Neural progenitor cell (in vitro differentiated cells): ENCODE data around the gene PLA2R1. TPM values are rescaled to one million over a fixed set of nuclear protein-coding genes. Genes with fewer than 3 reads are reported as not detected.

Experiments used
- DNase-seq: peaks from one replicate; pipeline ENCODE4 v3.0.0-alpha.2; 2016; ENCODE audit warnings: low spot score
- H2AFZ ChIP-seq: fragments of 200-600 bp; sonication (generic); replicated peaks from 2 replicates; pipeline ENCODE4 v1.6.1; 2016; ENCODE audit warnings: antibody characterized with exemption
- H3F3A ChIP-seq: fragments of 200-600 bp; sonication (generic); 2 replicates; pipeline ENCODE4 v1.6.1; 2016; ENCODE audit warnings: antibody characterized with exemption, low read depth
- H3K27ac ChIP-seq: fragments of 200-600 bp; sonication (generic); 2 replicates; pipeline ENCODE4 v1.5.1; 2016; ENCODE audit warnings: mild to moderate bottlenecking
- H3K27me3 ChIP-seq: fragments of 200-600 bp; sonication (generic); 2 replicates; pipeline ENCODE4 v1.6.1; 2016; ENCODE audit warnings: mild to moderate bottlenecking, moderate library complexity
- H3K36me3 ChIP-seq: fragments of 200-600 bp; sonication (generic); 2 replicates; pipeline ENCODE4 v1.5.1; 2016
- H3K4me1 ChIP-seq: fragments of 200-600 bp; sonication (generic); 2 replicates; pipeline ENCODE4 v1.6.1; 2016; ENCODE audit warnings: mixed run types
- H3K4me2 ChIP-seq: fragments of 200-600 bp; sonication (generic); 2 replicates; pipeline ENCODE4 v1.6.1; 2016
- H3K4me3 ChIP-seq: fragments of 200-600 bp; sonication (generic); 2 replicates; pipeline ENCODE4 v1.5.1; 2016
- H3K79me2 ChIP-seq: fragments of 200-600 bp; sonication (generic); 2 replicates; pipeline ENCODE4 v1.6.1; 2016; ENCODE audit warnings: low read depth
- H3K9ac ChIP-seq: fragments of 200-600 bp; sonication (generic); 2 replicates; pipeline ENCODE4 v1.6.1; 2016
- H3K9me3 ChIP-seq: fragments of 200-600 bp; sonication (generic); 2 replicates; pipeline ENCODE4 v1.5.1; 2016; ENCODE audit warnings: low read depth
- H4K20me1 ChIP-seq: fragments of 200-600 bp; sonication (generic); 2 replicates; pipeline ENCODE4 v1.6.1; 2016; ENCODE audit warnings: low read depth
- H3K27ac Mint-ChIP-seq: 3 replicates; pipeline ENCODE4 v1.8.0; 2021; ENCODE audit warnings: mixed read lengths
- H3K27me3 Mint-ChIP-seq: 2 replicates; pipeline ENCODE4 v1.8.0; 2022; ENCODE audit warnings: low read depth, mild to moderate bottlenecking, inconsistent platforms, moderate library complexity, mixed read lengths; ENCODE audit not compliant: insufficient read depth
- H3K36me3 Mint-ChIP-seq: 3 replicates; pipeline ENCODE4 v1.8.0; 2021; ENCODE audit warnings: mixed read lengths
- H3K4me1 Mint-ChIP-seq: 3 replicates; pipeline ENCODE4 v1.8.0; 2021; ENCODE audit warnings: mixed read lengths
- H3K4me3 Mint-ChIP-seq: 3 replicates; pipeline ENCODE4 v1.8.0; 2021; ENCODE audit warnings: mild to moderate bottlenecking, moderate library complexity, mixed read lengths
- H3K9me3 Mint-ChIP-seq: 3 replicates; pipeline ENCODE4 v1.8.0; 2020; ENCODE audit warnings: mixed read lengths
- CTCF ChIP-seq: fragments of 200-600 bp; sonication (generic); IDR thresholded peaks from 2 replicates; pipeline ENCODE4 v1.5.1; 2017; ENCODE audit warnings: antibody characterized with exemption, mild to moderate bottlenecking
- EZH2 ChIP-seq: fragments of 200-600 bp; sonication (generic); IDR thresholded peaks from 2 replicates; pipeline ENCODE4 v1.6.1; 2017; ENCODE audit warnings: antibody characterized with exemption, mild to moderate bottlenecking, moderate library complexity
- EZH2phosphoT487 ChIP-seq: fragments of 200-600 bp; sonication (generic); IDR thresholded peaks from 2 replicates; pipeline ENCODE4 v1.6.1; 2017; ENCODE audit warnings: antibody characterized with exemption
- total RNA-seq: library from RNA; depleted of rRNA; stranded (reverse); fragments of >200 nt; gene quantifications from 2 replicates; pipeline ENCODE4 v1.2.3, GENCODE V29; 2015; ENCODE audit warnings: low replicate concordance

Gene PLA2R1
- total RNA-seq, 1 donor from 2014 or later = 0.45 TPM

GRCh38 chr2:159944874-159945273 lies 117.5 kb downstream of the PLA2R1 start:
- no peak overlapping the region for H3K27ac Mint-ChIP-seq
- Histone ChIP-seq H3K9me3 (no peaks in the 10 kb centered on the region), H3K36me3 (no peaks in the 10 kb centered on the region), H3K79me2 (no peaks in the 10 kb centered on the region), H4K20me1 (no peaks in the 10 kb centered on the region), H3K9ac (no peak overlapping the region), H2AFZ (no peak overlapping the region), H3K4me2 (no peak overlapping the region), H3K4me3 (no peak overlapping the region), H3K27me3 (no peaks in the 10 kb centered on the region), H3K27ac (no peak overlapping the region), H3F3A (no peaks in the 10 kb centered on the region), H3K4me1 (peaks cover 5% of the 10 kb centered on the region)
- H3K4me1 Mint-ChIP-seq = peaks cover 3% of the 10 kb centered on the region
- DNase-seq = no peak
- TF ChIP-seq CTCF (no peak), EZH2 (no peak), EZH2phosphoT487 (no peak)
- H3K36me3 Mint-ChIP-seq = no peaks in the 10 kb centered on the region
- no peaks in the 10 kb centered on the region for H3K27me3 Mint-ChIP-seq
- no peaks in the 10 kb centered on the region for H3K9me3 Mint-ChIP-seq
- no peak overlapping the region for H3K4me3 Mint-ChIP-seq

GRCh38 chr2:159942146-159942545 lies 120.3 kb downstream of the PLA2R1 start:
- H3K4me1 Mint-ChIP-seq = peaks cover 3% of the 10 kb centered on the region
- Histone ChIP-seq H3K4me3 (no peak overlapping the region), H3F3A (no peaks in the 10 kb centered on the region), H3K27ac (no peak overlapping the region), H3K36me3 (no peaks in the 10 kb centered on the region), H3K79me2 (no peaks in the 10 kb centered on the region), H3K4me2 (no peak overlapping the region), H2AFZ (no peak overlapping the region), H3K4me1 (peaks cover 5% of the 10 kb centered on the region), H3K9me3 (no peaks in the 10 kb centered on the region), H3K9ac (no peak overlapping the region), H4K20me1 (no peaks in the 10 kb centered on the region), H3K27me3 (no peaks in the 10 kb centered on the region)
- H3K9me3 Mint-ChIP-seq = no peaks in the 10 kb centered on the region
- no peak for DNase-seq
- H3K4me3 Mint-ChIP-seq = no peak overlapping the region
- H3K36me3 Mint-ChIP-seq = no peaks in the 10 kb centered on the region
- no peak overlapping the region for H3K27ac Mint-ChIP-seq
- TF ChIP-seq EZH2phosphoT487 (no peak), CTCF (no peak), EZH2 (no peak)
- H3K27me3 Mint-ChIP-seq = no peaks in the 10 kb centered on the region

GRCh38 chr2:159941729-159942128 lies 120.7 kb downstream of the PLA2R1 start:
- no peaks in the 10 kb centered on the region for H3K9me3 Mint-ChIP-seq
- no peak overlapping the region for H3K4me3 ChIP-seq
- no peaks in the 10 kb centered on the region for H3K36me3 ChIP-seq
- TF ChIP-seq EZH2 (no peak), EZH2phosphoT487 (no peak), CTCF (no peak)
- no peak overlapping the region for H3K27ac Mint-ChIP-seq
- no peak overlapping the region for H3K27ac ChIP-seq
- no peak overlapping the region for H3K4me3 Mint-ChIP-seq
- peaks cover 5% of the 10 kb centered on the region for H3K4me1 ChIP-seq
- no peak for DNase-seq
- no peaks in the 10 kb centered on the region for H3K9me3 ChIP-seq
- H2AFZ ChIP-seq = no peak overlapping the region
- H3K27me3 Mint-ChIP-seq = no peaks in the 10 kb centered on the region
- no peak overlapping the region for H3K9ac ChIP-seq
- H3K79me2 ChIP-seq = no peaks in the 10 kb centered on the region
- no peaks in the 10 kb centered on the region for H3K27me3 ChIP-seq
- H3K4me2 ChIP-seq = no peak overlapping the region
- peaks cover 3% of the 10 kb centered on the region for H3K4me1 Mint-ChIP-seq
- H4K20me1 ChIP-seq = no peaks in the 10 kb centered on the region
- no peaks in the 10 kb centered on the region for H3K36me3 Mint-ChIP-seq
- no peaks in the 10 kb centered on the region for H3F3A ChIP-seq

GRCh38 chr2:159939946-159940345 lies 122.5 kb downstream of the PLA2R1 start:
- H2AFZ ChIP-seq = no peak overlapping the region
- H3K27me3 ChIP-seq = no peaks in the 10 kb centered on the region
- H3K36me3 ChIP-seq = no peaks in the 10 kb centered on the region
- no peaks in the 10 kb centered on the region for H3K4me1 Mint-ChIP-seq
- H3K4me2 ChIP-seq = no peak overlapping the region
- H3K36me3 Mint-ChIP-seq = no peaks in the 10 kb centered on the region
- H3K9me3 ChIP-seq = no peaks in the 10 kb centered on the region
- no peak overlapping the region for H3K27ac ChIP-seq
- no peak overlapping the region for H3K27ac Mint-ChIP-seq
- H4K20me1 ChIP-seq = no peaks in the 10 kb centered on the region
- no peaks in the 10 kb centered on the region for H3K79me2 ChIP-seq
- TF ChIP-seq EZH2phosphoT487 (no peak), CTCF (peak; percentile 34), EZH2 (no peak)
- H3K27me3 Mint-ChIP-seq = no peaks in the 10 kb centered on the region
- H3K4me3 ChIP-seq = no peak overlapping the region
- H3K9ac ChIP-seq = no peak overlapping the region
- H3K4me1 ChIP-seq = peaks cover 5% of the 10 kb centered on the region
- no peak overlapping the region for H3K4me3 Mint-ChIP-seq
- no peak for DNase-seq
- H3F3A ChIP-seq = no peaks in the 10 kb centered on the region
- no peaks in the 10 kb centered on the region for H3K9me3 Mint-ChIP-seq
